Liver (tissue), 3 donors: ENCODE measurements around the gene ARVCF.

Source experiments
- CTCF ChIP-seq: fragments of 150-350 bp; IDR thresholded peaks from 2 replicates; pipeline ENCODE4 v1.5.1; 2017; ENCODE audit warnings: improper control_type of control experiment, low read depth, low read length; ENCODE audit not compliant: missing input control
- EGR1 ChIP-seq, 2 donors: IDR thresholded peaks; 2 replicates each; pipeline ENCODE4 v1.6.1; 2016 to 2018; ENCODE audit warnings: antibody characterized with exemption in 2 of 2, low read depth in 2 of 2
- FOXA2 ChIP-seq: IDR thresholded peaks from 2 replicates; pipeline ENCODE4 v1.6.1; 2016; ENCODE audit warnings: antibody characterized with exemption
- JUND ChIP-seq, 2 donors: IDR thresholded peaks; 2 replicates each; pipeline ENCODE4 v1.6.1; 2016; ENCODE audit warnings: antibody characterized with exemption in 2 of 2
- RAD21 ChIP-seq, 2 donors: IDR thresholded peaks; 2 replicates each; pipeline ENCODE4 v1.6.1; 2016; ENCODE audit warnings: antibody characterized with exemption in 2 of 2, mild to moderate bottlenecking in 2 of 2
- RXRA ChIP-seq, 2 donors: IDR thresholded peaks; 2 replicates each; pipeline ENCODE4 v1.6.1; 2017 to 2018; ENCODE audit warnings: antibody characterized with exemption in 2 of 2, mild to moderate bottlenecking in 1 of 2
- SP1 ChIP-seq: IDR thresholded peaks from 2 replicates; pipeline ENCODE4 v1.6.1; 2018; ENCODE audit warnings: antibody characterized with exemption, mild to moderate bottlenecking
- TAF1 ChIP-seq: conservative IDR thresholded peaks from 2 replicates; pipeline ENCODE4 v1.6.1; 2016; ENCODE audit warnings: antibody characterized with exemption, mild to moderate bottlenecking
- YY1 ChIP-seq: IDR thresholded peaks from 2 replicates; pipeline ENCODE4 v1.6.1; 2016; ENCODE audit warnings: antibody characterized with exemption, mild to moderate bottlenecking
- ZBTB33 ChIP-seq: IDR thresholded peaks from 2 replicates; pipeline ENCODE4 v1.6.1; 2016; ENCODE audit warnings: antibody characterized with exemption
- TF ChIP-seq, protein P1 (sequence below): IDR thresholded peaks from 2 replicates; pipeline ENCODE4 v1.6.1; 2016; ENCODE audit warnings: antibody characterized with exemption, mild to moderate bottlenecking
- TF ChIP-seq, protein P2 (sequence below): IDR thresholded peaks from 2 replicates; pipeline ENCODE4 v1.6.1; 2016; ENCODE audit warnings: antibody characterized with exemption
- donor health status: healthy.
- donor health status: healthy.

- no peak for TF ChIP-seq CTCF
- TF ChIP-seq, protein P1, sequence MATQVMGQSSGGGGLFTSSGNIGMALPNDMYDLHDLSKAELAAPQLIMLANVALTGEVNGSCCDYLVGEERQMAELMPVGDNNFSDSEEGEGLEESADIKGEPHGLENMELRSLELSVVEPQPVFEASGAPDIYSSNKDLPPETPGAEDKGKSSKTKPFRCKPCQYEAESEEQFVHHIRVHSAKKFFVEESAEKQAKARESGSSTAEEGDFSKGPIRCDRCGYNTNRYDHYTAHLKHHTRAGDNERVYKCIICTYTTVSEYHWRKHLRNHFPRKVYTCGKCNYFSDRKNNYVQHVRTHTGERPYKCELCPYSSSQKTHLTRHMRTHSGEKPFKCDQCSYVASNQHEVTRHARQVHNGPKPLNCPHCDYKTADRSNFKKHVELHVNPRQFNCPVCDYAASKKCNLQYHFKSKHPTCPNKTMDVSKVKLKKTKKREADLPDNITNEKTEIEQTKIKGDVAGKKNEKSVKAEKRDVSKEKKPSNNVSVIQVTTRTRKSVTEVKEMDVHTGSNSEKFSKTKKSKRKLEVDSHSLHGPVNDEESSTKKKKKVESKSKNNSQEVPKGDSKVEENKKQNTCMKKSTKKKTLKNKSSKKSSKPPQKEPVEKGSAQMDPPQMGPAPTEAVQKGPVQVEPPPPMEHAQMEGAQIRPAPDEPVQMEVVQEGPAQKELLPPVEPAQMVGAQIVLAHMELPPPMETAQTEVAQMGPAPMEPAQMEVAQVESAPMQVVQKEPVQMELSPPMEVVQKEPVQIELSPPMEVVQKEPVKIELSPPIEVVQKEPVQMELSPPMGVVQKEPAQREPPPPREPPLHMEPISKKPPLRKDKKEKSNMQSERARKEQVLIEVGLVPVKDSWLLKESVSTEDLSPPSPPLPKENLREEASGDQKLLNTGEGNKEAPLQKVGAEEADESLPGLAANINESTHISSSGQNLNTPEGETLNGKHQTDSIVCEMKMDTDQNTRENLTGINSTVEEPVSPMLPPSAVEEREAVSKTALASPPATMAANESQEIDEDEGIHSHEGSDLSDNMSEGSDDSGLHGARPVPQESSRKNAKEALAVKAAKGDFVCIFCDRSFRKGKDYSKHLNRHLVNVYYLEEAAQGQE: no peak
- no peak for TF ChIP-seq YY1
- TF ChIP-seq EGR1 (IDR thresholded peaks at IDR 0.05; ENCODE audit: low read depth in 2 of 2): no peak
- TF ChIP-seq RAD21 (IDR thresholded peaks at IDR 0.05): no peak
- no peak for TF ChIP-seq TAF1
- TF ChIP-seq FOXA2: no peak
- no peak for TF ChIP-seq ZBTB33
- TF ChIP-seq SP1: no peak
- TF ChIP-seq, protein P2, sequence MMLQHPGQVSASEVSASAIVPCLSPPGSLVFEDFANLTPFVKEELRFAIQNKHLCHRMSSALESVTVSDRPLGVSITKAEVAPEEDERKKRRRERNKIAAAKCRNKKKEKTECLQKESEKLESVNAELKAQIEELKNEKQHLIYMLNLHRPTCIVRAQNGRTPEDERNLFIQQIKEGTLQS: no peak
- no peak for TF ChIP-seq RXRA (IDR thresholded peaks at IDR 0.05)
- TF ChIP-seq JUND (IDR thresholded peaks at IDR 0.05): no peak
These were observed 31.5 kb downstream of the ARVCF start for GRCh38 chr22:19984851-19985811.
